ENCODE measurements around the gene PDS5A.
"Not testable (repeated sequence)": the region's sequence is repeated elsewhere in the genome, so short reads cannot be mapped to it uniquely, and the experiment has no call there.

The PDS5A gene

GRCh38 chr4:39838431-39838830 is 139.3 kb downstream of the PDS5A start:
- DNase-seq (ENCODE audit: low read depth): not testable (repeated sequence)

GRCh38 chr4:39834269-39834668 is 143.4 kb downstream of the PDS5A start:
- DNase-seq (ENCODE audit: low read depth): no peak

GRCh38 chr4:39825741-39826231 is 151.9 kb downstream of the PDS5A start:
- DNase-seq (ENCODE audit: low read depth): no peak

- no peak for DNase-seq (ENCODE audit: low read depth)
These were observed 152.6 kb downstream of the PDS5A start for GRCh38 chr4:39825090-39825489.

GRCh38 chr4:39823191-39823590 is 154.5 kb downstream of the PDS5A start:
- DNase-seq (ENCODE audit: low read depth): no peak

- DNase-seq (ENCODE audit: low read depth): no peak
These were observed 155.0 kb downstream of the PDS5A start for GRCh38 chr4:39822662-39823061.

- DNase-seq (ENCODE audit: low read depth): no peak
These were observed 155.8 kb downstream of the PDS5A start for GRCh38 chr4:39821951-39822350.

- DNase-seq (ENCODE audit: low read depth): peak; percentile 11
These were observed 157.5 kb downstream of the PDS5A start for GRCh38 chr4:39820186-39820585.

GRCh38 chr4:39818646-39819045 is 159.1 kb downstream of the PDS5A start:
- no peak for DNase-seq (ENCODE audit: low read depth)

GRCh38 chr4:39814403-39815185 is 163.1 kb downstream of the PDS5A start:
- no peak for DNase-seq (ENCODE audit: low read depth)

GRCh38 chr4:39813761-39814160 is 163.9 kb downstream of the PDS5A start:
- not testable (repeated sequence) for DNase-seq (ENCODE audit: low read depth)

GRCh38 chr4:39813033-39813432 is 164.7 kb downstream of the PDS5A start:
- DNase-seq (ENCODE audit: low read depth): not testable (repeated sequence)

GRCh38 chr4:39812500-39812899 is 165.2 kb downstream of the PDS5A start:
- no peak for DNase-seq (ENCODE audit: low read depth)

- DNase-seq (ENCODE audit: low read depth): no peak
These were observed 169.4 kb downstream of the PDS5A start for GRCh38 chr4:39808231-39808749.

- DNase-seq (ENCODE audit: low read depth): no peak
These were observed 175.7 kb downstream of the PDS5A start for GRCh38 chr4:39802005-39802404.

GRCh38 chr4:39792976-39793375 is 184.7 kb downstream of the PDS5A start:
- DNase-seq (ENCODE audit: low read depth): not testable (repeated sequence)

GRCh38 chr4:39792529-39792928 is 185.2 kb downstream of the PDS5A start:
- peak; percentile 5 for DNase-seq (ENCODE audit: low read depth)

GRCh38 chr4:39792128-39792527 is 185.6 kb downstream of the PDS5A start:
- no peak for DNase-seq (ENCODE audit: low read depth)

- DNase-seq (ENCODE audit: low read depth): no peak
These were observed 190.9 kb downstream of the PDS5A start for GRCh38 chr4:39786838-39787237.

- no peak for DNase-seq (ENCODE audit: low read depth)
These were observed 192.6 kb downstream of the PDS5A start for GRCh38 chr4:39785083-39785482.

- DNase-seq (ENCODE audit: low read depth): not testable (repeated sequence)
These were observed 195.7 kb downstream of the PDS5A start for GRCh38 chr4:39781988-39782387.

Data from CMK (cell line).